Cardiac fibroblast (primary cell): ENCODE measurements around the gene MSL3B.

ENCODE experiments used
- DNase-seq, 2 donors: peaks; one replicate each; pipeline versions ENCODE4 v3.0.0 to v3.0.0-alpha.2; 2010; ENCODE audit warnings: low read depth in 2 of 2
- H3K4me3 ChIP-seq, 2 donors: replicated peaks in 1 of 2; 1 replicate in 1 of 2; 2 replicates in 1 of 2; pipeline ENCODE4 v1.5.1; 2011; ENCODE audit warnings: low read depth in 2 of 2, low read length in 2 of 2, mild to moderate bottlenecking in 2 of 2, moderate library complexity in 1 of 2
- TF ChIP-seq, protein P1 (sequence below): IDR thresholded peaks from one replicate; pipeline ENCODE4 v1.5.1; 2011; ENCODE audit warnings: low read depth, mild to moderate bottlenecking, low read length, inconsistent platforms

MSL3B gene

DNA sequence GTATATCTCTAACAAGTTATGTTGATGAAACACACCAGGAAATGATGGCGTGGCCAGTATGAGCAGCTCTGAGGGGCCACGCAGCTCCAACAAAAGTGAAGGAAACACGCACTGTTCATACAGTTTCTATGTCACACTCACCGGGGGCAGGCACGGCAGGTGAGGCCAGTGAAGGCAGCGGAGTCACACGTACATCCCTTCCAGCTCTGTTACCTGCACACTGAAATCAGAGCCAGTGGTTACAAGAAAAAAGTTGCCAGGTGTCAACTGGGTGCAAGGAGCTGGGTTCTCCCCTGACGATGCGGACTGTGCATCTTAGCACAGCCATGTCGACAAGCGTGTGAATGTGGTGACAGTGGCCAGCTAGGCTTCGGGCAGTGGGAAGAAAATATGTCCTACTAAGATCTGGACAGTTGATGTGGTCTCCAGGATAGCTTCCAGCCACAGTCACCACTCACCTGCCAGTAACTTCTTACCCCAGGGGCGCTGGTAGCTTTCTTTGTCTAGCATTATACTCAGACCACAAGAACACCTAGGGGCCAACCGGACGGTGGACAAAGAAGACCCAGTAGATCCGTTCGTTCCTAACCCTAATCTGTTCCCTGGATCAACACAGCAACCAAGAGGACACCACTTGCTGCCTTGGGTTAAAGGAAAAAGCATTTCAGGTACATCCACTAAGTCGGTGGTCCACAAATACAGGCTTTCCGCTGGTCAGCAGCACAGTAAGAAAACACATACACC is 23.9 kb downstream of the MSL3B start:
- H3K4me3 ChIP-seq: no peak overlapping the region
- no peak for DNase-seq
- TF ChIP-seq, protein P1, sequence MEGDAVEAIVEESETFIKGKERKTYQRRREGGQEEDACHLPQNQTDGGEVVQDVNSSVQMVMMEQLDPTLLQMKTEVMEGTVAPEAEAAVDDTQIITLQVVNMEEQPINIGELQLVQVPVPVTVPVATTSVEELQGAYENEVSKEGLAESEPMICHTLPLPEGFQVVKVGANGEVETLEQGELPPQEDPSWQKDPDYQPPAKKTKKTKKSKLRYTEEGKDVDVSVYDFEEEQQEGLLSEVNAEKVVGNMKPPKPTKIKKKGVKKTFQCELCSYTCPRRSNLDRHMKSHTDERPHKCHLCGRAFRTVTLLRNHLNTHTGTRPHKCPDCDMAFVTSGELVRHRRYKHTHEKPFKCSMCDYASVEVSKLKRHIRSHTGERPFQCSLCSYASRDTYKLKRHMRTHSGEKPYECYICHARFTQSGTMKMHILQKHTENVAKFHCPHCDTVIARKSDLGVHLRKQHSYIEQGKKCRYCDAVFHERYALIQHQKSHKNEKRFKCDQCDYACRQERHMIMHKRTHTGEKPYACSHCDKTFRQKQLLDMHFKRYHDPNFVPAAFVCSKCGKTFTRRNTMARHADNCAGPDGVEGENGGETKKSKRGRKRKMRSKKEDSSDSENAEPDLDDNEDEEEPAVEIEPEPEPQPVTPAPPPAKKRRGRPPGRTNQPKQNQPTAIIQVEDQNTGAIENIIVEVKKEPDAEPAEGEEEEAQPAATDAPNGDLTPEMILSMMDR: no peak

DNA sequence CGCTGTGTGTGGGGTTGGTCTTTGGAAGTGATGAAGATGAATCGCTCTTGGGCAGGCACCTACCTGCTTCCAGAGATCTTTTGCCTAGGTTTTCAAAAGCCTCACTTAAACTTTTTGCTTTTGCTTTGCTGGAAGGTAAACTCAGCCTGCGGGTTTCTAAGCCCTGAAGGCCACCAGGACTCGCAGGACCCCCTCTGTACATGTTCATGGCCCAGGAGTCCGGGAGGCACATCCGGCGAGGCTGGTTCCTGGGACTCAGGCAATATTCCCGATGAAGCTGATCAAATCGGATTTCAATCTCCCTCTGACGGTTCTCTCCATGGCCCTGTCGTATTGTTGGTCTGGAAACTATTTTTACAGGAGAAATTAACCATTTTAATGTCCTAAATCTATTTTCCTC is 27.0 kb downstream of the MSL3B start:
- H3K4me3 ChIP-seq: no peak overlapping the region
- no peak for DNase-seq
- TF ChIP-seq, protein P1: no peak

DNA sequence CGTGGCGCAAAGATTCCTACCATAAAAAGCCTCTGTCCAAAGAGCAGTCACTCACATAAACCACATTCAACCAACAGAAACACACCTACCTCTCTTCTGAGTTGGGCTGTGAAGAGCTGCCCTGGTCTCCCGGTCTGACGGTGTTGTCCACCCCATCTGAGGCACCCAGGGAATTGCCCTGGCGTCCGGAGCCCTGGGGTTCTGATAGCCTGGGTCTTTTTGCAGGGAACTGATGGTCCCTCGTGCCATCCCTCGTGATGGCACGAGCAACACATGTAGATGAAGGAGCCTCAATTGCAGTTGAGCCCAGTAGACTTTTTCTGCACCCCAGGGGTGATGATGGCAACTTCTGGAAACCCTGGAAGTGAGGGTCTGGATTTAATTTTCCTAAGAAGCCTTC is 27.7 kb downstream of the MSL3B start:
- DNase-seq: no peak
- TF ChIP-seq, protein P1: no peak
- no peak overlapping the region for H3K4me3 ChIP-seq

DNA sequence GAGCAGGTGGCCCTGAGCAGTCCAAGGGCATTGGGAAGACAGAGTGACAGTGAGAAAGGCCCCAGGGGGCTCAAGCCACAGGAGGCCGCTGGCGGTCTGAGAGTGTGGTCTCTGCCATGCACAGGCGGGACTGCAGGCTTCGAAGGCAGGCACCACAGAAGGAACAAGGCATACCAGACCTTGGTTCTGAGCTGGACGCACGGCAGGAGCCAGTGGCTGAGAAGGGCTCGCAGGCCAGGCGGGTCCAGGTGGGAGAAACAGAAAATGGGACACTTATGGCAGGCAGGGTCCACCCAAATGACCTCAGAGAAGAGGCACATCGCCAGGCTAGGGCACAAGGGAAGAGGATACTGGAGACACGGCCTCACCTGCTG is 28.8 kb downstream of the MSL3B start:
- TF ChIP-seq, protein P1: no peak
- H3K4me3 ChIP-seq: no peak overlapping the region
- no peak for DNase-seq

DNA sequence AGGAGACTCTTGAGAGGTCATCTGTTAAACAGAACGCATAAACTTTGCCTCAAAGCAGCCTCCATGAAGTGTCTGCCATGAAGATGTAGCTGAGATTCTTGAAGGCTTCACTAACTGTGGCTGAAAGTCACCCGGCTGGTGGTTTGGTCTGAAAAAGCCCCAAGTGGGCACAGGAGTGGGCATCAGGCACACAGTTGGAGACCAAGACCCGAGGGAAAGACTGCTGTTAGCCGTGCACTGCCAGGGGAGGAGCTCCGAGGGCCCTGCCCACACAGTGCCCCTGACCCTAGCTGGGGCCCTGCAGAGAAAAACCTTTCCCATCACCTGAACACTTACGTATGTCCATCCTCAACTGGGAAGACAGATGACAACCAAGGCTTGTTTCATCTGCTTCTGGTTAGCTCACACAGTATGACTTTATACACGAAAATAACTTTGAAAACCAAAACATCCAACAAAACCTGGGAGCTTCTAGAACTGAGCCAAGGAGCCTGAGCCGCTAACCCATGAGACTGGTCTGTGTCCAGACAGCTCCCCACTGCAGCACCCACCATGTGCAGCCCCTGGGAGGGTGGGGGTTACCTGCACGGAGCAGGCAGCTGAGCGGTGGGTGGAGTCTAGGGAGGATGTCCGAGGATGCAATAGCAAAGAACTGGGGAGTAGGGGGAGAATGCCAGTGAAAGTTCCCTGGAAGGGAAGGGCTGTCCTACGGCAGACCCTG is 29.3 kb downstream of the MSL3B start:
- TF ChIP-seq, protein P1: no peak
- no peak overlapping the region for H3K4me3 ChIP-seq
- no peak for DNase-seq

DNA sequence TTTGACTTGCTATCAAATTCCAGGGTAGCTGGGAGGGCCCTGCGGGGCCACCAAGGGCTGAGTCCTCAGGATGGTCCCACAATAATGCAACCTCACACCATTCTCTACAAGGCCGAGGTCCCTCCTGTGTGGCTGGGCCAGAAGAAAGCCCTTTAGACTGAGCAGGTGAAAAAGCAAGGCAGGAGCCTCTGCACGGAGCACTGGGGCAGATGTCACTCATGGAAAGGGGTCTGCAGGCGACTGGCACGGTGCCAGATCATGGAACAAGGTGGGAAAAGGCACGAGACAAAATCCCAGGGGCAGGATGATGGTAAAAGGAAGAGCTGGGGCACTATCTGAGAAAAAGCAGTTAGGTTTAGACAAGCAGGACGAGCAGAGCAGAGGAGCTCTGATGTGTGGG is 29.9 kb downstream of the MSL3B start:
- no peak overlapping the region for H3K4me3 ChIP-seq
- no peak for DNase-seq
- TF ChIP-seq, protein P1: no peak
